ENCODE data around the gene AKNAD1.

DNA sequence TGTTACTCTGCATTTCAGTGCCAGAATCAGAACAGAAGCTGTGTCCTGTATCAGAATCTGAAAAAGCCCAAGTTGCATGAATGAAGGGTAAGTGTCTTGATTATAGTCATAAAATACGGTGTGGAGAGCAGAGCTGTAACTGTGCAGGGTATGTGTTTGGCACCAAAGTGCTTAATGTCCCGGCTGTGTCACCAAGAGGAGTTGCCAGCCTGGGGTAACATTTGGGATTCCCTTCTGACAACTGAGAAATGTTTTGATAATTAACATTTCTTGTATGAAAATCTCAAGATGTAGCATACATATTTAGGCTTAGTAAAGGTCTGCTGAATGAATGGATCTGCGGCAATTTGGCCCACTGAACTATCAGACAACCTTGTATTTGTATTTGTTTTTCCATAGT is 33.3 kb downstream of the AKNAD1 start:
- TF ChIP-seq POLR2AphosphoS5 (IDR thresholded peaks at IDR 0.05; ENCODE audit: low read depth, low read length): no peak
- TF ChIP-seq, protein P1, sequence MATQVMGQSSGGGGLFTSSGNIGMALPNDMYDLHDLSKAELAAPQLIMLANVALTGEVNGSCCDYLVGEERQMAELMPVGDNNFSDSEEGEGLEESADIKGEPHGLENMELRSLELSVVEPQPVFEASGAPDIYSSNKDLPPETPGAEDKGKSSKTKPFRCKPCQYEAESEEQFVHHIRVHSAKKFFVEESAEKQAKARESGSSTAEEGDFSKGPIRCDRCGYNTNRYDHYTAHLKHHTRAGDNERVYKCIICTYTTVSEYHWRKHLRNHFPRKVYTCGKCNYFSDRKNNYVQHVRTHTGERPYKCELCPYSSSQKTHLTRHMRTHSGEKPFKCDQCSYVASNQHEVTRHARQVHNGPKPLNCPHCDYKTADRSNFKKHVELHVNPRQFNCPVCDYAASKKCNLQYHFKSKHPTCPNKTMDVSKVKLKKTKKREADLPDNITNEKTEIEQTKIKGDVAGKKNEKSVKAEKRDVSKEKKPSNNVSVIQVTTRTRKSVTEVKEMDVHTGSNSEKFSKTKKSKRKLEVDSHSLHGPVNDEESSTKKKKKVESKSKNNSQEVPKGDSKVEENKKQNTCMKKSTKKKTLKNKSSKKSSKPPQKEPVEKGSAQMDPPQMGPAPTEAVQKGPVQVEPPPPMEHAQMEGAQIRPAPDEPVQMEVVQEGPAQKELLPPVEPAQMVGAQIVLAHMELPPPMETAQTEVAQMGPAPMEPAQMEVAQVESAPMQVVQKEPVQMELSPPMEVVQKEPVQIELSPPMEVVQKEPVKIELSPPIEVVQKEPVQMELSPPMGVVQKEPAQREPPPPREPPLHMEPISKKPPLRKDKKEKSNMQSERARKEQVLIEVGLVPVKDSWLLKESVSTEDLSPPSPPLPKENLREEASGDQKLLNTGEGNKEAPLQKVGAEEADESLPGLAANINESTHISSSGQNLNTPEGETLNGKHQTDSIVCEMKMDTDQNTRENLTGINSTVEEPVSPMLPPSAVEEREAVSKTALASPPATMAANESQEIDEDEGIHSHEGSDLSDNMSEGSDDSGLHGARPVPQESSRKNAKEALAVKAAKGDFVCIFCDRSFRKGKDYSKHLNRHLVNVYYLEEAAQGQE (IDR thresholded peaks at IDR 0.05; ENCODE audit: insufficient read depth in 1 of 2, low read depth in 2 of 2, low read length in 2 of 2): no peak

Measured in PFSK-1 (cell line).